Activated gamma-delta T cell treated with anti-CD3 and anti-CD28 coated beads, Interleukin-2, amount 50 U/mL, for 16 hours (primary cell): ENCODE measurements around the gene TSBP1.

ENCODE experiments used
- DNase-seq: peaks from one replicate; pipeline ENCODE4 v3.0.0-alpha.2; 2020; ENCODE audit warnings: low read depth

The TSBP1 gene

GRCh38 chr6:32371803-32372202, at the start of gene TSBP1:
Gene TSBP1, minus strand, starts transcription at chr6:32371903. Its CDS starts 197 bp downstream, at chr6:32371706.
- no peak for DNase-seq

GRCh38 chr6:32416036-32416435, 44.3 kb upstream of the TSBP1 start:
- DNase-seq, result no peak

GRCh38 chr6:32415521-32416019, 43.9 kb upstream of the TSBP1 start:
- peak; percentile 64 for DNase-seq

- peak; percentile 79 for DNase-seq
Observed at GRCh38 chr6:32413427-32414047, 41.8 kb upstream of the TSBP1 start.

- no peak for DNase-seq
Observed at GRCh38 chr6:32411566-32412327, 40.0 kb upstream of the TSBP1 start.

- no peak for DNase-seq
Observed at GRCh38 chr6:32410906-32411305, 39.2 kb upstream of the TSBP1 start.

GRCh38 chr6:32406857-32407256, 35.2 kb upstream of the TSBP1 start, which contains the start of gene BTNL2:
Gene BTNL2, minus strand, starts transcription at chr6:32407181. Its CDS starts 58 bp downstream, at chr6:32407123.
- no peak for DNase-seq

GRCh38 chr6:32406197-32406596, 34.5 kb upstream of the TSBP1 start:
- no peak for DNase-seq

GRCh38 chr6:32405656-32406055, 34.0 kb upstream of the TSBP1 start:
- no peak for DNase-seq

GRCh38 chr6:32402812-32403211, 31.1 kb upstream of the TSBP1 start:
- DNase-seq, result no peak

GRCh38 chr6:32401284-32401963, 29.7 kb upstream of the TSBP1 start:
- no peak for DNase-seq

- DNase-seq, result no peak
Observed at GRCh38 chr6:32397252-32397920, 25.7 kb upstream of the TSBP1 start.

- DNase-seq, result no peak
Observed at GRCh38 chr6:32396028-32396427, 24.3 kb upstream of the TSBP1 start.

- DNase-seq, result no peak
Observed at GRCh38 chr6:32393665-32394420, 22.1 kb upstream of the TSBP1 start.

GRCh38 chr6:32391505-32391904, 19.8 kb upstream of the TSBP1 start:
- no peak for DNase-seq

GRCh38 chr6:32387589-32388340, 16.1 kb upstream of the TSBP1 start:
- no peak for DNase-seq

- no peak for DNase-seq
Observed at GRCh38 chr6:32386040-32386439, 14.3 kb upstream of the TSBP1 start.

- DNase-seq, result no peak
Observed at GRCh38 chr6:32382757-32383420, 11.2 kb upstream of the TSBP1 start.

- DNase-seq, result no peak
Observed at GRCh38 chr6:32379545-32379944, 7.8 kb upstream of the TSBP1 start.
